ENCODE measurements around the gene SDK1.

The SDK1 gene

DNA sequence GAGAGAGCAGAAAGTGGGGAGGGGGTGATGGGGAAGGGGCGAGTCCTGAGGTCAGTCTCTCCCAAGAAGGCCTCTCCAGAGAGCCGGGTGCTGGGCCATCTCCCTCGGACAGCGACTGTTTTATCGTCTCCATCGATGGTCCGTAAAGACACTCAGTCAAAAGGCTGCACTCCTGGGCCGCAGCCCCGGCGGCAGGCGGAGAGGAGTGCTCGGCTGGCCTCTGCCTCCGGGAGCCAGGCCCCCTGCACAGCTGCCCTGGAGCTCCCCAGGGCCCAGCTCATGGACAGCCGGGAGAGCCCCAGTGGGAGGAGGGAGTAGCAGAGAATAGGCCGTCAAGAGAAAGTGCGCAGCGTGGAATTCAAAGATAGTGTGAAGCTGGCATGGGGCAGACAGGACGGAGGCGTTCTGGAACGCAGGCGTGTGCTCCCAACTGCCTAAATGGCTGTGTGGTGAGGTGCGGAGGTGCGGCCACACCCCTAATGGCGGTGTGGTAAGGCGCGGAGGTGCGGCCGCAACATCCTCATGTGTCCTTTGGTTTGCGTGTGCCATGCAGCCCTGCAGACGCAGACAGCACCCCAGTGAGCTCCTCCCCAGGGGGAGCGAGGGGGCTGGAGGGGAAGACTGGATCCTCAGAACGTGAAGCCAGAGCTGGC is 903.6 kb downstream of the SDK1 start:
- Histone ChIP-seq H3K4me1 (no peaks in the 10 kb centered on the region), H3K36me3 (no peaks in the 10 kb centered on the region), H3K27me3 (no peaks in the 10 kb centered on the region), H3K9me3 (no peaks in the 10 kb centered on the region), H3K4me3 (ENCODE audit: low read depth, low read length) (no peak overlapping the region)
- TF ChIP-seq, protein P1, sequence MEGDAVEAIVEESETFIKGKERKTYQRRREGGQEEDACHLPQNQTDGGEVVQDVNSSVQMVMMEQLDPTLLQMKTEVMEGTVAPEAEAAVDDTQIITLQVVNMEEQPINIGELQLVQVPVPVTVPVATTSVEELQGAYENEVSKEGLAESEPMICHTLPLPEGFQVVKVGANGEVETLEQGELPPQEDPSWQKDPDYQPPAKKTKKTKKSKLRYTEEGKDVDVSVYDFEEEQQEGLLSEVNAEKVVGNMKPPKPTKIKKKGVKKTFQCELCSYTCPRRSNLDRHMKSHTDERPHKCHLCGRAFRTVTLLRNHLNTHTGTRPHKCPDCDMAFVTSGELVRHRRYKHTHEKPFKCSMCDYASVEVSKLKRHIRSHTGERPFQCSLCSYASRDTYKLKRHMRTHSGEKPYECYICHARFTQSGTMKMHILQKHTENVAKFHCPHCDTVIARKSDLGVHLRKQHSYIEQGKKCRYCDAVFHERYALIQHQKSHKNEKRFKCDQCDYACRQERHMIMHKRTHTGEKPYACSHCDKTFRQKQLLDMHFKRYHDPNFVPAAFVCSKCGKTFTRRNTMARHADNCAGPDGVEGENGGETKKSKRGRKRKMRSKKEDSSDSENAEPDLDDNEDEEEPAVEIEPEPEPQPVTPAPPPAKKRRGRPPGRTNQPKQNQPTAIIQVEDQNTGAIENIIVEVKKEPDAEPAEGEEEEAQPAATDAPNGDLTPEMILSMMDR (IDR thresholded peaks at IDR 0.05; ENCODE audit: low read depth, low read length): no peak
- DNase-seq: no peak

DNA sequence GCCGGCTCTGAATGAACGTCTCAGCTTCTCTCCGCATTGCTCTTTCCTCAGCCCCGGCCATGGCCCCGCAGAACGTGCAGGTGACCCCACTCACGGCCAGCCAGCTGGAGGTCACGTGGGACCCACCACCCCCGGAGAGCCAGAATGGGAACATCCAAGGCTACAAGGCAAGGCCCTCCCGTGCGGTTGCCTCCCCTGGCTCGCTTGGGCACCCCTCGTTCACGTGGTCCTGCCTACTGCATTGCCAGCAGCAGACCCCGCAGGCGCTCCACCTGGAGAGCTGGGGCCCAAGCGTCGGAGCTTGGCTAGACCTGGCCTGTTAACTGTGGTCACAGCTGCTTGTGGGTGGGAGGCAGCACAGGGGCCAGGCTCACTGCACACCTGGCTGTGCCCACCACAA is 904.8 kb downstream of the SDK1 start:
- Histone ChIP-seq H3K4me1 (no peaks in the 10 kb centered on the region), H3K27me3 (no peaks in the 10 kb centered on the region), H3K9me3 (no peaks in the 10 kb centered on the region), H3K4me3 (ENCODE audit: low read depth, low read length) (no peak overlapping the region), H3K36me3 (no peaks in the 10 kb centered on the region)
- TF ChIP-seq, protein P1 (IDR thresholded peaks at IDR 0.05; ENCODE audit: low read depth, low read length): no peak
- no peak for DNase-seq

DNA sequence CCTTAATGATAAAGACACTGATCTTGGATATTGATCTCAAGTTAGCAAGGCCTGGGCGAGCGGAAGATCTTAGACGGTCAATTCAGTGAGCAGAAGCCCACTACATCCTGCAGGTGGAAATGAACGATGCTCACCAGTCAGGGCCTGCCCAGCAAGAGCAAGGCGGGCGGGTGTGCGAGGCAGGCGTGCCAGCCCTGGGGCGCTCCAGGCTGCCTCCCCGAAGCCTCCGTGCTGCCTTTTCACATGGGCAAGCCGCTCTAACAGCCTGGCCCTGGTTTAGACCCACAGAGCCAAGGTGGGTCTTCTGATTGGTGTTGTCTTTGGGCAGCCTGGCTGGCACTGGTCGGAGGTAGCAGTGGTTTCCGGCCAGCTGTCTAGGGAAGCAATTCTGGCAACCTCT is 906.0 kb downstream of the SDK1 start:
- no peak for DNase-seq
- TF ChIP-seq, protein P1 (IDR thresholded peaks at IDR 0.05; ENCODE audit: low read depth, low read length): no peak
- Histone ChIP-seq H3K9me3 (no peaks in the 10 kb centered on the region), H3K27me3 (no peaks in the 10 kb centered on the region), H3K4me1 (no peaks in the 10 kb centered on the region), H3K4me3 (ENCODE audit: low read depth, low read length) (no peak overlapping the region), H3K36me3 (no peaks in the 10 kb centered on the region)

DNA sequence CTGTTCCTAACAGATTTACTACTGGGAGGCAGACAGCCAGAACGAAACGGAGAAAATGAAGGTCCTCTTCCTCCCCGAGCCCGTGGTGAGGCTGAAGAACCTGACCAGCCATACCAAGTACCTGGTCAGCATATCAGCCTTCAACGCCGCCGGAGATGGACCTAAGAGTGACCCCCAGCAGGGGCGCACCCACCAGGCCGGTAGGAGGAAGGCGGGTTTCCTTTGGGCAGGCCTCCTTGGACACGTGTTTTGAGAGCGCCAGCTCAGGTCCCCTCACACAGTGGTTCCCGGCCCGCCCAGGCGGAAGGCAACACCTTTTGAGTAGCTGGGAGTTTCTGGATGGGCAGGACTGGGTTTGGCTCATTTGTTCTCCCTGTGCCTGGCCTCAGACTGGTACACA is 907.0 kb downstream of the SDK1 start:
- no peak for DNase-seq
- Histone ChIP-seq H3K27me3 (no peaks in the 10 kb centered on the region), H3K36me3 (no peaks in the 10 kb centered on the region), H3K4me3 (ENCODE audit: low read depth, low read length) (no peak overlapping the region), H3K9me3 (peaks cover 3% of the 10 kb centered on the region), H3K4me1 (no peaks in the 10 kb centered on the region)
- TF ChIP-seq, protein P1 (IDR thresholded peaks at IDR 0.05; ENCODE audit: low read depth, low read length): no peak

DNA sequence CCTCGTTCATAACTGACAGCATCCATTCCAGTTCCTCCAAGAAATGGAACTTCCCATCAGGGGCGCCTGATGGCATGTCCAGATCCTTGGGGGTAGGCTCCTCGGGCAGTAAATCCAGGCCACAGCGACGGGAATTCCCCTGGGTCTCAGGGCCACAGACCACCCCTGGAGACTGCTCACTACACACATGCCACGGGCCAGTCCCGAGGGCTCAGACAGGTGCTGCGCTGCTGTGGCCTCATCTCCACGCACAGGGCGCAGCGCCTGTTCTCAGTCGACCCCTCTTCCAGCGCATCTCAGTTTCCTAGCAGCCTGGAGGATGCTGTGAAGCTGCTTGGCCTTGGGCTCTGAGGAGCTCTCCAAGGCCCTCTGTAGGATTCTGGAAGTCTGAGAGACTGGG is 907.5 kb downstream of the SDK1 start:
- Histone ChIP-seq H3K27me3 (no peaks in the 10 kb centered on the region), H3K4me1 (no peaks in the 10 kb centered on the region), H3K9me3 (peaks cover 3% of the 10 kb centered on the region), H3K4me3 (ENCODE audit: low read depth, low read length) (no peak overlapping the region), H3K36me3 (no peaks in the 10 kb centered on the region)
- TF ChIP-seq, protein P1 (IDR thresholded peaks at IDR 0.05; ENCODE audit: low read depth, low read length): no peak
- no peak for DNase-seq

DNA sequence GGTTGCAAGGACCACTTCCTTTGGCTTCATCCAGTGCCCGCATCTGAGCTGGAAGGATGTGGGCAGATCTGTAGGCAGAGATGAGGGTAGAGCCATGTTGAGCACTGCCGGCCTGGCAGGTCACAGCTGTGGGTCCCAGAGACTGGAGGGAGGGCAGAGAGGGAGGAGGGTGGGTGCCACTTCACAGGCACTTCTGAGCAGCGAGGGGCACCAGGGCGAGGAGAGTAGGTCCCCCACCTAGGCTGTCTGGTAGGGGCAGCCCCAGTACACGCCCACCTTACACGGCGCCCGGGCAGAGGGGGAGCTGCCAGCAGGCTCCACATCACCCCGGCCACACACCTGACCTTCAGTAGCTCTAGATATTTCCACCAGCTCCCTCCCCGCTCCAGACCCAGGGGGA is 908.1 kb downstream of the SDK1 start:
- no peak for DNase-seq
- TF ChIP-seq, protein P1 (IDR thresholded peaks at IDR 0.05; ENCODE audit: low read depth, low read length): no peak
- peaks cover 3% of the 10 kb centered on the region for H3K9me3 ChIP-seq
- no peaks in the 10 kb centered on the region for H3K4me1 ChIP-seq
- H3K4me3 ChIP-seq (ENCODE audit: low read depth, low read length): no peak overlapping the region
- H3K36me3 ChIP-seq: no peaks in the 10 kb centered on the region
- H3K27me3 ChIP-seq: no peaks in the 10 kb centered on the region
